ENCODE results near the gene KCNJ15.

GRCh38 chr21:38212706-38213105, 44.1 kb upstream of the KCNJ15 start:
- TF ChIP-seq, protein P1, sequence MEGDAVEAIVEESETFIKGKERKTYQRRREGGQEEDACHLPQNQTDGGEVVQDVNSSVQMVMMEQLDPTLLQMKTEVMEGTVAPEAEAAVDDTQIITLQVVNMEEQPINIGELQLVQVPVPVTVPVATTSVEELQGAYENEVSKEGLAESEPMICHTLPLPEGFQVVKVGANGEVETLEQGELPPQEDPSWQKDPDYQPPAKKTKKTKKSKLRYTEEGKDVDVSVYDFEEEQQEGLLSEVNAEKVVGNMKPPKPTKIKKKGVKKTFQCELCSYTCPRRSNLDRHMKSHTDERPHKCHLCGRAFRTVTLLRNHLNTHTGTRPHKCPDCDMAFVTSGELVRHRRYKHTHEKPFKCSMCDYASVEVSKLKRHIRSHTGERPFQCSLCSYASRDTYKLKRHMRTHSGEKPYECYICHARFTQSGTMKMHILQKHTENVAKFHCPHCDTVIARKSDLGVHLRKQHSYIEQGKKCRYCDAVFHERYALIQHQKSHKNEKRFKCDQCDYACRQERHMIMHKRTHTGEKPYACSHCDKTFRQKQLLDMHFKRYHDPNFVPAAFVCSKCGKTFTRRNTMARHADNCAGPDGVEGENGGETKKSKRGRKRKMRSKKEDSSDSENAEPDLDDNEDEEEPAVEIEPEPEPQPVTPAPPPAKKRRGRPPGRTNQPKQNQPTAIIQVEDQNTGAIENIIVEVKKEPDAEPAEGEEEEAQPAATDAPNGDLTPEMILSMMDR (IDR thresholded peaks at IDR 0.05; ENCODE audit: low read depth, low read length), result no peak
- no peak for TF ChIP-seq EZH2phosphoT487 (IDR thresholded peaks at IDR 0.05; ENCODE audit: low read depth)

Measured in OCI-LY3 (cell line).